HepG2 (cell line): Measurements from ENCODE around the gene PAPSS1. TPM values are rescaled to one million over a fixed set of nuclear protein-coding genes. Genes with fewer than 3 reads are reported as not detected.

Source experiments
- CC2D1A ChIP-seq: sonication (generic); formaldehyde crosslinking; IDR thresholded peaks from 2 replicates; pipeline ENCODE4 v1.8.1; 2023; ENCODE audit warnings: mild to moderate bottlenecking, missing genetic modification reagents
- CHD4 ChIP-seq: fragments of 200-600 bp; sonication (generic); IDR thresholded peaks from 2 replicates; pipeline ENCODE4 v1.7.0; 2017; ENCODE audit warnings: mild to moderate bottlenecking, low read length, borderline replicate concordance
- HMGXB3 ChIP-seq: sonication (generic); formaldehyde crosslinking; IDR thresholded peaks from 2 replicates; pipeline ENCODE4 v1.4.0; 2020; ENCODE audit warnings: missing genetic modification reagents, borderline replicate concordance
- KDM3A ChIP-seq: IDR thresholded peaks from 2 replicates; pipeline ENCODE4 v1.6.1; 2018; ENCODE audit warnings: low read depth, missing compliant biosample characterization
- KLF12 ChIP-seq: sonication (generic); formaldehyde crosslinking; IDR thresholded peaks from 2 replicates; pipeline ENCODE4 v1.4.0; 2020; ENCODE audit warnings: missing genetic modification reagents, borderline replicate concordance
- MYPOP ChIP-seq: sonication (generic); formaldehyde crosslinking; IDR thresholded peaks from 2 replicates; pipeline ENCODE4 v1.8.1; 2023; ENCODE audit warnings: mild to moderate bottlenecking, moderate library complexity, missing genetic modification reagents
- RORA ChIP-seq: sonication (generic); formaldehyde crosslinking; IDR thresholded peaks from 2 replicates; pipeline ENCODE4 v1.5.0; 2020; ENCODE audit warnings: mild to moderate bottlenecking, missing genetic modification reagents, moderate library complexity
- TBL1XR1 ChIP-seq: fragments of 150-350 bp; IDR thresholded peaks from 2 replicates; pipeline ENCODE4 v1.6.1; 2014; ENCODE audit warnings: borderline replicate concordance, low read length; ENCODE audit not compliant: partially characterized antibody
- TBX2 ChIP-seq: sonication (generic); formaldehyde crosslinking; IDR thresholded peaks from 2 replicates; pipeline ENCODE4 v1.5.0; 2020; ENCODE audit warnings: missing genetic modification reagents, mild to moderate bottlenecking, borderline replicate concordance
- ZEB1 ChIP-seq: IDR thresholded peaks from 2 replicates; pipeline ENCODE4 v1.6.1; 2012; ENCODE audit warnings: mild to moderate bottlenecking, low read depth, inconsistent platforms; ENCODE audit not compliant: insufficient replicate concordance
- ZNF563 ChIP-seq: sonication (generic); formaldehyde crosslinking; IDR thresholded peaks from 2 replicates; pipeline ENCODE4 v1.8.0; 2022; ENCODE audit warnings: mild to moderate bottlenecking, moderate library complexity, missing genetic modification reagents
- ZNF607 ChIP-seq: sonication (generic); formaldehyde crosslinking; IDR thresholded peaks from 2 replicates; pipeline ENCODE4 v1.5.1; 2020; ENCODE audit warnings: missing genetic modification reagents, mild to moderate bottlenecking, borderline replicate concordance
- ZNF629 ChIP-seq: sonication (generic); formaldehyde crosslinking; conservative IDR thresholded peaks from 2 replicates; pipeline ENCODE4 v1.5.0; 2020; ENCODE audit warnings: missing genetic modification reagents
- ZNF646 ChIP-seq: sonication (generic); formaldehyde crosslinking; IDR thresholded peaks from 2 replicates; pipeline ENCODE4 v1.9.0; 2021; ENCODE audit warnings: mild to moderate bottlenecking, missing genetic modification reagents
- ZNF670 ChIP-seq: sonication (generic); formaldehyde crosslinking; IDR thresholded peaks from 2 replicates; pipeline ENCODE4 v1.8.0; 2022; ENCODE audit warnings: mild to moderate bottlenecking, missing genetic modification reagents, borderline replicate concordance
- ZNF709 ChIP-seq: sonication (generic); formaldehyde crosslinking; IDR thresholded peaks from 2 replicates; pipeline ENCODE4 v1.5.0; 2020; ENCODE audit warnings: mild to moderate bottlenecking, missing genetic modification reagents
- ZNF782 ChIP-seq: sonication (generic); formaldehyde crosslinking; IDR thresholded peaks from 2 replicates; pipeline ENCODE4 v1.4.0; 2020; ENCODE audit warnings: missing genetic modification reagents, mild to moderate bottlenecking, borderline replicate concordance
- polyA plus RNA-seq, 8 experiments: library from polyadenylated mRNA; depleted of rRNA in 3 of 8; stranded (reverse) in 7 of 8; unstranded in 1 of 8; fragments of >200 nt; fragmentation: Illumina TruSeq in 4 of 8; extraction: Trizol in 4 of 8; gene quantifications; 2 replicates each; pipeline versions ENCODE4 v1.2.1 to v1.2.3, GENCODE V29; 2011 to 2016; ENCODE audit warnings: low read depth in 4 of 8, missing spikeins in 1 of 8, mixed read lengths in 1 of 8; ENCODE audit not compliant: insufficient read depth in 1 of 8
- total RNA-seq, 5 experiments: library from RNA; depleted of rRNA; stranded (reverse); fragments of >200 nt; fragmentation: Illumina TruSeq; extraction: Trizol; gene quantifications; 2 replicates each; pipeline ENCODE4 v1.2.3, GENCODE V29; 2016; ENCODE audit warnings: low read depth in 1 of 5

Gene PAPSS1
- total and polyA plus RNA-seq, 2 of the 13 experiments (the other 11 are each of a cell fraction or from before 2014, with no cell fraction given), result 105 to 126 TPM

GRCh38 chr4:107719922-107720722 lies at the start of gene PAPSS1 (continued):
- TF ChIP-seq KLF12 (CRISPR knock-in tag) (0 out of 2 replicates have a peak, but pooled peaks have one; percentile 13), ZNF629 (CRISPR knock-in tag) (peak; percentile 30), TBX2 (peak; percentile 71), MYPOP (peak; percentile 96), ZNF646 (CRISPR knock-in tag) (peak; percentile 44; the same call in 1 of the 2 replicates), ZNF607 (CRISPR knock-in tag) (peak; percentile 76; the same call in 1 of the 2 replicates), HMGXB3 (CRISPR knock-in tag) (peak; percentile 19; the same call in 1 of the 2 replicates), KDM3A (peak; percentile 68; the same call in 1 of the 2 replicates), TBL1XR1 (no peak), CHD4 (no peak), ZNF782 (CRISPR knock-in tag) (peak; percentile 85), RORA (CRISPR knock-in tag) (no peak), ZEB1 (peak; percentile 74), ZNF709 (peak; percentile 89), ZNF670 (CRISPR knock-in tag) (no peak), CC2D1A (CRISPR knock-in tag) (no peak), ZNF563 (CRISPR knock-in tag) (peak; percentile 78)
